ENCODE measurements around the gene RBM33. TPM values are rescaled to one million over a fixed set of nuclear protein-coding genes. Genes with fewer than 3 reads are reported as not detected.

RBM33 gene
- total and polyA plus RNA-seq, 2 of the 8 experiments (the other 6 are each of a cell fraction or from before 2014, with no cell fraction given), result 16.5 to 64.6 TPM

DNA sequence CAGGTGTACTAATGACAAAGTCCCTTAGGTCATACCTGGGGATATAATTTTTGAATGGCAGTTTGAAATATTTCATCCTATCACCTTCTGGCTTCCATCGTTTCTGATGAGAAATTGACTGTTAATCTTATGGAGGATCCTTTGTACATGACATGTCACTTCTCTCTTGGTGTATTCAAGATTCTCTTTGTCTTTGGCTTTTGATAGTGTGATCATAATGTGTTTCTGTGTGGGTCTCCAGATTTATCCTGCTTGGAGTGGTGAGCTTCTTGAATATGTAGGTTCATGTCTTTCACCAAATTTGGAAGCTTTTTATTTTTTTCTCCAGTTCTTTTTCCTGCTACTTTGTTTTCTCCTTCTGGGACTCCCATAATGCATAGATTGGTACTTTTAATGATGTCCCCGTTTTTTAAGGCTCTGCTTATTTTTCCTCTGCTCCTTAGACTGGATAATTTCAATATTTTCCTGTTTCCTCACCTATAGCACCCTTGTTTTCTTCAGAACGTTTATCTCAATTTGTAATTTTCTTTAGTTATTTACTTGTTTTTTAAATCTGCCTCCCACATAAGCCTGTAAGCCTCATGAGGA is 4.4 kb downstream of the RBM33 start:
- H4K20me1 ChIP-seq (replicated peaks in 1 of 2; ENCODE audit: control insufficient read depth in 1 of 2, insufficient read depth in 2 of 2, low read length in 2 of 2), result peaks cover 11 to 15% of the 10 kb centered on the region in 2 experiments
- no peak overlapping the region for H2BK120ac ChIP-seq (replicated peaks; ENCODE audit: low read depth, low read length)
- H3K27me3 ChIP-seq (replicated peaks in 1 of 4; ENCODE audit: control insufficient read depth in 3 of 4, extremely low read depth in 1 of 4, insufficient read depth in 3 of 4, low read length in 3 of 4), result no peaks in the 10 kb centered on the region
- H3K56ac ChIP-seq (replicated peaks; ENCODE audit: insufficient read length, low read depth, low read length), result no peak overlapping the region
- H3K4ac ChIP-seq (replicated peaks; ENCODE audit: insufficient read length, low read depth, low read length), result no peak overlapping the region
- H3K23me2 ChIP-seq (ENCODE audit: low read depth, low read length), result 0 out of 2 replicates have a peak, but pooled peaks cover 3% of the 10 kb centered on the region
- no peak overlapping the region for H2BK12ac ChIP-seq (ENCODE audit: low read depth, low read length)
- FAIRE-seq (no peak), DNase-seq (ENCODE audit: low read depth in 1 of 2, low spot score in 2 of 2) (no peak)
- POLR2A ChIA-PET (ENCODE audit: partially characterized antibody), result interaction anchor here (0.8 to 3.0 kb wide), 3 partner anchors 11 to 38 kb away, joined by 3 to 10 read pairs (median 5); no protein-coding TSS in a partner anchor
- CTCF ChIA-PET (ENCODE audit: partially characterized antibody), result interaction anchor here (0.9 kb wide), 1 partner anchor 114 kb away, joined by 3 read pairs; no protein-coding TSS in a partner anchor
- H3K79me2 ChIP-seq (ENCODE audit: control insufficient read depth in 1 of 2, insufficient read depth in 2 of 2, low read length in 2 of 2), result peaks cover 48 to 91% of the 10 kb centered on the region in 2 experiments
- peaks cover 10% of the 10 kb centered on the region for H3K79me1 ChIP-seq (ENCODE audit: low read depth, low read length)
- H2BK15ac ChIP-seq (ENCODE audit: low read length), result no peak overlapping the region
- no peak overlapping the region for H3K4me2 ChIP-seq (ENCODE audit: insufficient read depth in 1 of 2, low read depth in 2 of 2, low read length in 2 of 2)
- no peak overlapping the region for H4K5ac ChIP-seq (ENCODE audit: insufficient read length, low read depth, low read length)
- H3K9ac ChIP-seq (replicated peaks in 1 of 4; ENCODE audit: extremely low read depth in 1 of 4, low read depth in 3 of 4, low read length in 3 of 4), result no peak overlapping the region
- no peak overlapping the region for H4K8ac ChIP-seq (ENCODE audit: extremely low read depth, insufficient read depth, low read length)
- H2BK20ac ChIP-seq (ENCODE audit: low read length), result no peak overlapping the region
- H3K36me3 ChIP-seq (ENCODE audit: control insufficient read depth in 2 of 4, insufficient read depth in 4 of 4, low read length in 3 of 4), result peaks cover 0 to 20% (median 7%) of the 10 kb centered on the region in 4 experiments; a peak in 4 of 8 replicates
- no peak overlapping the region for H4K91ac ChIP-seq (replicated peaks; ENCODE audit: insufficient read length, low read length)
- peaks cover 2 to 14% of the 10 kb centered on the region in 2 experiments; a peak in 3 of 4 replicates for H3K9me3 ChIP-seq (ENCODE audit: insufficient read depth in 2 of 2, low read depth in 1 of 2, low read length in 1 of 2)
- H3K4me3 ChIP-seq (ENCODE audit: extremely low read depth in 1 of 4, insufficient read depth in 2 of 4, low read depth in 3 of 4, low read length in 4 of 4), result no peak overlapping the region
- peaks cover 0 to 5% (median 0%) of the 10 kb centered on the region in 4 experiments; a peak in 3 of 7 replicates for H3K4me1 ChIP-seq (replicated peaks in 1 of 4; ENCODE audit: control insufficient read depth in 3 of 4, insufficient read depth in 4 of 4, low read length in 3 of 4)
- H3K27ac ChIP-seq (ENCODE audit: low read depth, low read length), result no peak overlapping the region
- no peak overlapping the region for H3K14ac ChIP-seq (ENCODE audit: insufficient read length)
- 90% methylated on average over 3 of the region's 3 CpGs; no CpG with 5 or more reads in 1 of the 2 experiments for WGBS, 2 experiments (ENCODE audit: extremely low coverage in 1 of 2, insufficient coverage in 1 of 2, insufficient read length in 1 of 2, insufficient replicate concordance in 2 of 2, low coverage in 1 of 2, low lambda C conversion rate in 2 of 2, missing lambda C conversion rate in 1 of 2)
- no peak overlapping the region for H2BK5ac ChIP-seq (ENCODE audit: low read depth, low read length)
- H2AFZ ChIP-seq (ENCODE audit: low read length), result no peak overlapping the region
- no peak overlapping the region for H3K18ac ChIP-seq (ENCODE audit: extremely low read depth, low read length)
- H2AK5ac ChIP-seq (ENCODE audit: low read depth, low read length), result no peak overlapping the region
- no peak overlapping the region for H3K23ac ChIP-seq (ENCODE audit: insufficient read length)
- no peak for TF ChIP-seq JUND (IDR thresholded peaks at IDR 0.05; ENCODE audit: low read length)
- no peak for TF ChIP-seq EZH2 (IDR thresholded peaks at IDR 0.05; ENCODE audit: low read depth, low read length, severe bottlenecking)
- no peak for TF ChIP-seq KDM1A (IDR thresholded peaks at IDR 0.05; ENCODE audit: borderline replicate concordance, low read length)
- TF ChIP-seq RXRA (IDR thresholded peaks at IDR 0.05; ENCODE audit: insufficient read depth, low read depth, low read length), result no peak
- no peak for TF ChIP-seq TBP (IDR thresholded peaks at IDR 0.05; ENCODE audit: low read depth, low read length)
- TF ChIP-seq RFX5 (IDR thresholded peaks at IDR 0.05; ENCODE audit: borderline replicate concordance, low read depth, low read length), result no peak
- TF ChIP-seq POLR2AphosphoS5 (IDR thresholded peaks at IDR 0.05; ENCODE audit: low read depth, low read length), result no peak
- no peak for TF ChIP-seq KDM5A (IDR thresholded peaks at IDR 0.05; ENCODE audit: low read length)
- no peak for TF ChIP-seq RNF2 (IDR thresholded peaks at IDR 0.05; ENCODE audit: borderline replicate concordance, low read depth, low read length, missing control alignments, poor library complexity, severe bottlenecking)
- TF ChIP-seq, protein P1, sequence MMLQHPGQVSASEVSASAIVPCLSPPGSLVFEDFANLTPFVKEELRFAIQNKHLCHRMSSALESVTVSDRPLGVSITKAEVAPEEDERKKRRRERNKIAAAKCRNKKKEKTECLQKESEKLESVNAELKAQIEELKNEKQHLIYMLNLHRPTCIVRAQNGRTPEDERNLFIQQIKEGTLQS (IDR thresholded peaks at IDR 0.05; ENCODE audit: insufficient read depth, low read depth, low read length), result no peak
- no peak for TF ChIP-seq BRCA1 (IDR thresholded peaks at IDR 0.05; ENCODE audit: low read depth, low read length)
- no peak for TF ChIP-seq NANOG (IDR thresholded peaks at IDR 0.05; ENCODE audit: insufficient read depth, low read depth, low read length, poor library complexity, severe bottlenecking)
